ENCODE measurements around the gene LOX.

Gene LOX

DNA sequence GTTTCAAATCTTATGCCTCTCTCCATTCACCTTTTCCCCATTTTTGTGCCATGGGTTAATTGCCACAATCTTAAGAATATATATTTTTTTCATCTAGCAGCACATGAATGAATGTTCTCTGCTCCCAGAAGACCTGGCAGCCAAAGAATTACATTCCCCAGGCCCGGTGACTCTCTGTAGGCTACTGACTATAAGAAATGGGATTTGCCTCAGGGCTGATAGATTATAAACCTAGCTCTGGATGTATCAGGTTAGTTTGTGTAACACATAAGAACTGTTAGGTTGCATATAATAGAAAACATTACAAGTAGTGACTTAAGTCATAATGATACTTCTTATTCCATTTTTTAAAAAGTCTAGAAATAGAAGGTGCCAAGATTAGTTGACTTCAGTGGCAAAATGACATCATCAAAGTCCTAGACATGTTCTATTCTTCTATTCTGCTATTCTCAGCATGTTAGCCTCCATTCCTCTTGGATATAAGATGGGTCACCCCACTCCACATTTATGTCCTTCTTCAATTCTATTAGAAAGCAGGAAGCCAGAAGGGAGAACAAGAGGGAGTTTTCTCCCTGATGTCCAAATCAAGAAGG, 40.4 kb upstream of the LOX start:
- H3K36me3 ChIP-seq (ENCODE audit: control insufficient read depth in 5 of 5, insufficient read depth in 5 of 5, low read length in 5 of 5), result no peaks in the 10 kb centered on the region
- no peaks in the 10 kb centered on the region for H3K9me3 ChIP-seq (ENCODE audit: control insufficient read depth in 5 of 5, low read length in 5 of 5)
- H3K27me3 ChIP-seq (ENCODE audit: control insufficient read depth in 5 of 5, insufficient read depth in 4 of 5, low read length in 5 of 5), result peaks cover 0 to 2% (median 0%) of the 10 kb centered on the region in 5 donors
- no peak overlapping the region for H3K4me3 ChIP-seq (ENCODE audit: low read depth in 1 of 5, low read length in 5 of 5)
- H3K4me1 ChIP-seq (ENCODE audit: control insufficient read depth in 5 of 5, insufficient read depth in 5 of 5, low read length in 5 of 5), result no peaks in the 10 kb centered on the region
- H3K27ac ChIP-seq (ENCODE audit: low read depth, low read length), result no peak overlapping the region
- no peak overlapping the region for H3K9ac ChIP-seq (ENCODE audit: low read length in 5 of 5)

DNA sequence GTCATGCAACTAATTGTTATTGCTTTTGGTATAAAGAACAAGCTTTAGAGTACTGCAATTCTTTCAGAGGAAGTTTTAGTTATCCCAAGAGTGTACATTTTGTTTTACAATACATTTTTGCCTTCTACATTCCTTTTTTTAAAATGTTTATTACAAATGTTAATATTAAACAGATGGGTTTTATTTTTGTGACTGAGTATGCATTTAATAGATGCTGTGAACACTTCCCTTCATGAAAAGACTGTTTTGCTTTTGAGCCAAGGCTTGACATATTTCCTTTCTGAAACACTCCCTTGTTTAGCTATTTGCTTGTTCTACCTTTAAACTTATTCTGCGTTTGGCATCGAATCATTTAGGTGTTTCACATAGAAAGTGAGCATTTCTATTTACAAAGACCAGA, 36.4 kb upstream of the LOX start:
- H3K9ac ChIP-seq (ENCODE audit: low read length in 5 of 5), result no peak overlapping the region
- no peaks in the 10 kb centered on the region for H3K36me3 ChIP-seq (ENCODE audit: control insufficient read depth in 5 of 5, insufficient read depth in 5 of 5, low read length in 5 of 5)
- H3K4me3 ChIP-seq (ENCODE audit: low read depth in 1 of 5, low read length in 5 of 5), result no peak overlapping the region
- H3K9me3 ChIP-seq (ENCODE audit: control insufficient read depth in 5 of 5, low read length in 5 of 5), result no peaks in the 10 kb centered on the region
- H3K27ac ChIP-seq (ENCODE audit: low read depth, low read length), result no peak overlapping the region
- H3K4me1 ChIP-seq (ENCODE audit: control insufficient read depth in 5 of 5, insufficient read depth in 5 of 5, low read length in 5 of 5), result no peaks in the 10 kb centered on the region
- H3K27me3 ChIP-seq (ENCODE audit: control insufficient read depth in 5 of 5, insufficient read depth in 4 of 5, low read length in 5 of 5), result peaks cover 0 to 3% (median 0%) of the 10 kb centered on the region in 5 donors

DNA sequence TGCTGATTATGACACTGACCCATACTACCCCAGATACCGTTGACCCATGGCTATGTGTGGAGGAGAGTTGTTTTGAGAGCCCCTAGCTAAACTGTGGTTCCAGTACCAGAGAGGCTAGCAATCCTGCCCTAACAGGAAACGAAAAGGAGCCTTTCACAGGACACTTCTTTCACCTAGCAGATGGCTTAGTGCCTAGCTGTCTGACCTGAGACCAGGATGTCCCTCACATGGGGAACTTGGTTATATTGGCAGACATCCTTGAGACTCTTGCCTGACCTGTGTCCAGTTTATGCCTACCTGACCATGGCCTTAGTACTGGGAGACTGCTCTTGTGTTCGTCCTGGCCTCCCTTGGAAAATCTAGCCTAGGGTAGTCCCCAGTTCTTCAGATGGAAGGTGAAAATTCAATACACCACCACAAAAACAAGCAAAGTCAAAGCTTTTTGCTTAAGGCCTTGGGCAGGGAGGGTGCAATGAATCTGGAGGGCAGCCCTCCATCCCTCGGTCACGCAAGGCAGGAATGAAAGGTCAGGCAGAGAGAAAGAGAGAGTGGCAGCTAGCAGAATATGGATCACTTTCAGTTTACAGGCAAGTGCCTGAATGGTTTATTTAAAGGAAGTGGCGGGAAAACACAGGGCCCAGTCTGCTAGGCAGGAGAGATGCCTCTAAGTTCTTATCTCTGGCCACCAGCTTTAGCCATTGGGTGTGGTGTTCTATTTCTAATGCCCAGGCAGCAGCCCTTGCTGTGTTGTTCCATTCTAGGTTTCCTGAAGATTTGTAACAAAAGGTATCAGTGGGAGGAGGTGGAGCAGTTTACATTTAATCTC, 34.9 kb upstream of the LOX start:
- Histone ChIP-seq H3K36me3 (ENCODE audit: control insufficient read depth in 5 of 5, insufficient read depth in 5 of 5, low read length in 5 of 5) (no peaks in the 10 kb centered on the region), H3K9ac (ENCODE audit: low read length in 5 of 5) (no peak overlapping the region), H3K4me3 (ENCODE audit: low read depth in 1 of 5, low read length in 5 of 5) (no peak overlapping the region), H3K27ac (ENCODE audit: low read depth, low read length) (no peak overlapping the region), H3K4me1 (ENCODE audit: control insufficient read depth in 5 of 5, insufficient read depth in 5 of 5, low read length in 5 of 5) (no peaks in the 10 kb centered on the region), H3K9me3 (ENCODE audit: control insufficient read depth in 5 of 5, low read length in 5 of 5) (no peaks in the 10 kb centered on the region), H3K27me3 (ENCODE audit: control insufficient read depth in 5 of 5, insufficient read depth in 4 of 5, low read length in 5 of 5) (peaks cover 0 to 3% (median 0%) of the 10 kb centered on the region in 5 donors)

DNA sequence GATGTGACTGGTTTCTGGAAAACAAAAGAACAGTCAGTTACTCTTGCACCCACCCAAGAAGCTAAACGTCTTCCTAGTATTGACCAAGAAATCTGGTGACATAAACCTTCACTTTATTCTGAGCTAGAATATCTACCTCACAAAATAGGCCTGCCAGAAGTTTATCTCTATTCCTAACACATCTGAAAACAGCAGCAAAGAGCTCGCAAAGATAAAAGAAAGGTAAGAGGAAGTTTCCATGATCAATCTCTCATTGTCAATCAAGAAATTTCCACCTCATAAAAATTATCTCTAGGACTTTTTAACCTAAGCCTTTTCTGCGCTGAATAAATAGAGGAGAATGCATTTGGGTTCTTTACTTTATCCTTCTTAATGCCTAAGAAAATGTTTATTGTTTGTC, 34.0 kb upstream of the LOX start:
- no peak overlapping the region for H3K4me3 ChIP-seq (ENCODE audit: low read depth in 1 of 5, low read length in 5 of 5)
- H3K9me3 ChIP-seq (ENCODE audit: control insufficient read depth in 5 of 5, low read length in 5 of 5), result no peaks in the 10 kb centered on the region
- H3K4me1 ChIP-seq (ENCODE audit: control insufficient read depth in 5 of 5, insufficient read depth in 5 of 5, low read length in 5 of 5), result no peaks in the 10 kb centered on the region
- no peak overlapping the region for H3K27ac ChIP-seq (ENCODE audit: low read depth, low read length)
- H3K9ac ChIP-seq (ENCODE audit: low read length in 5 of 5), result no peak overlapping the region
- H3K27me3 ChIP-seq (ENCODE audit: control insufficient read depth in 5 of 5, insufficient read depth in 4 of 5, low read length in 5 of 5), result peaks cover 0 to 3% (median 0%) of the 10 kb centered on the region in 5 donors
- H3K36me3 ChIP-seq (ENCODE audit: control insufficient read depth in 5 of 5, insufficient read depth in 5 of 5, low read length in 5 of 5), result no peaks in the 10 kb centered on the region

DNA sequence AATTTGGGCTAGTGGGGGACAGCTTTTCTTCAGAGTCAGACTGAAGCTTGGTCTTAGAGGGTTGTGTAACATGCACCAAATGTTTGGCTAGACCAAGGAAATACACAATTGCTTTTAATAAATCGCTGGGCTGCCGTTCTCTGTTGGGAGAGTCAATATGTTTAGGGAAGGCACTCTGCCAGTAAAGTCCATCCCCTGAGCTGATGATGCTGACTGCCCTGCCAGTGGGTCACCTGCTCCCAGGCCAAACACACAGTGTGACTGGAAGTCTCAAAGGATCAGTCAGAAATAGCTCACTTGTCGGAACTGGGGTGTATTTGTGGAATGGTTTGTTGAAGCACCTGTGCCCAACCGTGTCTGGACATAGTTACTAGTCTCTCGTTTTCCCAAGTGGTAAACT, 33.4 kb upstream of the LOX start:
- no peaks in the 10 kb centered on the region for H3K36me3 ChIP-seq (ENCODE audit: control insufficient read depth in 5 of 5, insufficient read depth in 5 of 5, low read length in 5 of 5)
- no peak overlapping the region for H3K9ac ChIP-seq (ENCODE audit: low read length in 5 of 5)
- H3K4me3 ChIP-seq (ENCODE audit: low read depth in 1 of 5, low read length in 5 of 5), result no peak overlapping the region
- H3K4me1 ChIP-seq (ENCODE audit: control insufficient read depth in 5 of 5, insufficient read depth in 5 of 5, low read length in 5 of 5), result no peaks in the 10 kb centered on the region
- H3K27ac ChIP-seq (ENCODE audit: low read depth, low read length), result no peak overlapping the region
- H3K27me3 ChIP-seq (ENCODE audit: control insufficient read depth in 5 of 5, insufficient read depth in 4 of 5, low read length in 5 of 5), result peaks cover 0 to 3% (median 0%) of the 10 kb centered on the region in 5 donors
- H3K9me3 ChIP-seq (ENCODE audit: control insufficient read depth in 5 of 5, low read length in 5 of 5), result no peaks in the 10 kb centered on the region

DNA sequence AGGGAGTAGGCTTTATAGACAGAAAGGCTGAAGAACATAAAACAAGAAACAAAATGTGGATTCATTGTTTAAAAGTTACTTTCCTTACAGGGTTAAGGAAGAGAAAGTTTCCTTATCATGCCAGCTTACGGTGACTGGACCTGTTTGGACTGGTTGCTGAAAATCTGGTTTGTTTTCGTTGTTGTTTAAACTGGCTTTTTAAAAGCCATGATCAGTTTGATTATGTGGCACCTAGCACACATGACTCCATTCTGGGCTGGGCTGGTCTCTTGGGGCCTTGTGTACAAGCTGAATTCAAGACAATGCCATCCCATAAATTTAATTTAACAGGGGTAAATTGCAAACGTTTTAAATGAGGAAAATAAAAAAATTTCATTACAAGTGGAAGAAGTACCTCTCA, 32.9 kb upstream of the LOX start:
- no peaks in the 10 kb centered on the region for H3K36me3 ChIP-seq (ENCODE audit: control insufficient read depth in 5 of 5, insufficient read depth in 5 of 5, low read length in 5 of 5)
- H3K9ac ChIP-seq (ENCODE audit: low read length in 5 of 5), result no peak overlapping the region
- H3K27me3 ChIP-seq (ENCODE audit: control insufficient read depth in 5 of 5, insufficient read depth in 4 of 5, low read length in 5 of 5), result peaks cover 0 to 3% (median 0%) of the 10 kb centered on the region in 5 donors
- no peaks in the 10 kb centered on the region for H3K4me1 ChIP-seq (ENCODE audit: control insufficient read depth in 5 of 5, insufficient read depth in 5 of 5, low read length in 5 of 5)
- no peak overlapping the region for H3K4me3 ChIP-seq (ENCODE audit: low read depth in 1 of 5, low read length in 5 of 5)
- H3K9me3 ChIP-seq (ENCODE audit: control insufficient read depth in 5 of 5, low read length in 5 of 5), result no peaks in the 10 kb centered on the region
- no peak overlapping the region for H3K27ac ChIP-seq (ENCODE audit: low read depth, low read length)

DNA sequence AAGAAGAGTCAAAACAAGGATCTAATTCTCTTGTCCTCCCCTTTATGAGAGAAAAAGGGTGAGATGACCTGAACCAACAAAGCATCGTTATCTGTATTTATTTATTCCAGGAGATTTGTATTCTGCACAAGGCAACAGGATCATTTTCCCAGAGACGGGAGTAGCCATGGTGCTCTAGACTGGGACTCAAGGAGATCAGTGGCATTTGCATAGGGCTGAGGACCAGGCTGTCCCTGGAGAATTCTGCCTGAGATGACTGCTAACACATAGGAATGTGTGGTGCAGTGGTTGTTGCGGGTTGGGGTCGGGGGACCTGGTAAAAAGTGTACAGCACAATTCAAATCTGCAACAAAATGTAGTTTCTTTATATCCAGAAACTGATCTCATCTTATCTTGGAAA, 29.0 kb upstream of the LOX start:
- no peak overlapping the region for H3K4me3 ChIP-seq (ENCODE audit: low read depth in 1 of 5, low read length in 5 of 5)
- H3K4me1 ChIP-seq (ENCODE audit: control insufficient read depth in 5 of 5, insufficient read depth in 5 of 5, low read length in 5 of 5), result no peaks in the 10 kb centered on the region
- H3K27me3 ChIP-seq (ENCODE audit: control insufficient read depth in 5 of 5, insufficient read depth in 4 of 5, low read length in 5 of 5), result peaks cover 0 to 3% (median 0%) of the 10 kb centered on the region in 5 donors
- no peaks in the 10 kb centered on the region for H3K9me3 ChIP-seq (ENCODE audit: control insufficient read depth in 5 of 5, low read length in 5 of 5)
- no peaks in the 10 kb centered on the region for H3K36me3 ChIP-seq (ENCODE audit: control insufficient read depth in 5 of 5, insufficient read depth in 5 of 5, low read length in 5 of 5)
- no peak overlapping the region for H3K9ac ChIP-seq (ENCODE audit: low read length in 5 of 5)
- no peak overlapping the region for H3K27ac ChIP-seq (ENCODE audit: low read depth, low read length)

DNA sequence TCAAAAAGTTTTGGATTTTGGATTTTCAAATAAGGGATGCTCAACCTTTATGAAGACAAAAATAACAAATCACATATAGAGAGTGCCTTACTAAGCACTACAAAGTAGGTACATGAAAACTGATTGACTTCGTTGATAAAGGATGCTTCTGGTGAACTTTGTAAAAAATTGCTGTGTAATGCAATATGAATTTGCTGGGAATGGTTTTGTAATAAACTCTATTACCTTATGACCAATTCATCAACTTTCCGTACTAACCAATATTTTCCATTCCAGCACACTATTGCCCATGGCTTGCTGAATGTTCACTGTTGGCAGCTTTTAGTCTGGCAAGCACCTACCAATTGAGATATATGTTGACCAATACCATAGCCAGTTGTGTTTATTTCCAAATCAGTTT, 27.9 kb upstream of the LOX start:
- H3K36me3 ChIP-seq (ENCODE audit: control insufficient read depth in 5 of 5, insufficient read depth in 5 of 5, low read length in 5 of 5), result no peaks in the 10 kb centered on the region
- no peak overlapping the region for H3K4me3 ChIP-seq (ENCODE audit: low read depth in 1 of 5, low read length in 5 of 5)
- H3K27me3 ChIP-seq (ENCODE audit: control insufficient read depth in 5 of 5, insufficient read depth in 4 of 5, low read length in 5 of 5), result peaks cover 0 to 2% (median 0%) of the 10 kb centered on the region in 5 donors
- no peaks in the 10 kb centered on the region for H3K4me1 ChIP-seq (ENCODE audit: control insufficient read depth in 5 of 5, insufficient read depth in 5 of 5, low read length in 5 of 5)
- no peak overlapping the region for H3K27ac ChIP-seq (ENCODE audit: low read depth, low read length)
- no peak overlapping the region for H3K9ac ChIP-seq (ENCODE audit: low read length in 5 of 5)
- no peaks in the 10 kb centered on the region for H3K9me3 ChIP-seq (ENCODE audit: control insufficient read depth in 5 of 5, low read length in 5 of 5)

DNA sequence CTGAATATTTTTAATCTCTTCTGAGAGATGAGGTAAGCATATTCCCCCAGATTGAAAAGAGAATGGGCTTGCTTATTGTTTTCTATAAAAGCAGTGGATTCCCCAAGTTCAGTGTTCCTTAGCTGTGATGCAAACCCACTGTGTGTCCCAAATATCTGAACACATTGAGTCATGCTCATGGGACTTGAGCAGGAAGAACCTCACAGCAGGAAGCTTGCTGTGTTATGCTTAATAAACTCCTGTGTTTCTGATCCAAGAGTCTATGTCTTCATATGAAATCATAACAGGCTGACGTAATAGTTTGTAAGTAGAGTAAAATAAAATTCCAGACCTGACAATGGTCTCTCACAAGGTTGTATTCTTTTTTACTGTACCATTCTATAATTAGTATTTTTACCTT, 24.8 kb upstream of the LOX start:
- no peaks in the 10 kb centered on the region for H3K4me1 ChIP-seq (ENCODE audit: control insufficient read depth in 5 of 5, insufficient read depth in 5 of 5, low read length in 5 of 5)
- no peak overlapping the region for H3K27ac ChIP-seq (ENCODE audit: low read depth, low read length)
- H3K4me3 ChIP-seq (ENCODE audit: low read depth in 1 of 5, low read length in 5 of 5), result no peak overlapping the region
- no peaks in the 10 kb centered on the region for H3K9me3 ChIP-seq (ENCODE audit: control insufficient read depth in 5 of 5, low read length in 5 of 5)
- peaks cover 0 to 2% (median 0%) of the 10 kb centered on the region in 5 donors for H3K27me3 ChIP-seq (ENCODE audit: control insufficient read depth in 5 of 5, insufficient read depth in 4 of 5, low read length in 5 of 5)
- H3K9ac ChIP-seq (ENCODE audit: low read length in 5 of 5), result no peak overlapping the region
- no peaks in the 10 kb centered on the region for H3K36me3 ChIP-seq (ENCODE audit: control insufficient read depth in 5 of 5, insufficient read depth in 5 of 5, low read length in 5 of 5)

DNA sequence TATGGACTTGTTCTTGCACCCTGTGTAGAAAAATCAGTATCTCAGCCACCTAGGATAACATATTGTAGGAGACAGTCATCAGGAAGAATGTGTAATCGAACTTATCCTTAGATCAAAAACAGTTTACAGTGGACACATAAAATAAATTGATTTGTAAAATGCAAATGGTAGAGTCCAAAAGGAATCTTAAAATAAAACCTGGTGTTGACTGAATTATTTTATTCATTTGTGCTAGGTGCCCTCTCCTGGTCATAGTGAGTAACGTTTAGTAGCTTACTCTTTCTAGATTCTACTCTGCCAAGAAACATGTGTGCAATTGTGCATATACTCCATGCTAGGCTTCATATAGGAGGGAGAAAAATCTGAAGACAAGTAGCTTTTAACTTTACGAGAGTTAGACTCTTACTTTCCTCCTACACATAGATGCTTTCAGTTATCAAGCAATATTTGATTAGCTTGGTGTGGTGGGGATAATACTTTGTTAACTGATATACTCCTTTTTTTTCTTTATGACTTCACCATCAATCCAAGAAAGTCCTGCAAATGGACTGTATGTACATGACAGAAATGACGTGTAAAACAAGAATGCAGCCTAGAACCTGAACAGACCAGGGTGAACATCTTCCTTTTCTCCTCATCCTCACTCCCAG, 23.7 kb upstream of the LOX start:
- Histone ChIP-seq H3K9ac (ENCODE audit: low read length in 5 of 5) (no peak overlapping the region), H3K4me1 (ENCODE audit: control insufficient read depth in 5 of 5, insufficient read depth in 5 of 5, low read length in 5 of 5) (no peaks in the 10 kb centered on the region), H3K27ac (ENCODE audit: low read depth, low read length) (no peak overlapping the region), H3K4me3 (ENCODE audit: low read depth in 1 of 5, low read length in 5 of 5) (no peak overlapping the region), H3K27me3 (ENCODE audit: control insufficient read depth in 5 of 5, insufficient read depth in 4 of 5, low read length in 5 of 5) (peaks cover 0 to 2% (median 0%) of the 10 kb centered on the region in 5 donors), H3K36me3 (ENCODE audit: control insufficient read depth in 5 of 5, insufficient read depth in 5 of 5, low read length in 5 of 5) (no peaks in the 10 kb centered on the region), H3K9me3 (ENCODE audit: control insufficient read depth in 5 of 5, low read length in 5 of 5) (no peaks in the 10 kb centered on the region)
